NCI-H524 (cell line): ENCODE results near the gene PEMT.
A peak's percentile ranks its signal among the peaks of the same experiment; 100 is the strongest.
"Not testable (repeated sequence)": the region's sequence is repeated elsewhere in the genome, so short reads cannot be mapped to it uniquely, and the experiment has no call there.

Source experiments
- DNase-seq, 2 experiments: peaks; one replicate each; lab custom pipeline; 2025; lab: John Stamatoyannopoulos, UW

The PEMT gene

DNA sequence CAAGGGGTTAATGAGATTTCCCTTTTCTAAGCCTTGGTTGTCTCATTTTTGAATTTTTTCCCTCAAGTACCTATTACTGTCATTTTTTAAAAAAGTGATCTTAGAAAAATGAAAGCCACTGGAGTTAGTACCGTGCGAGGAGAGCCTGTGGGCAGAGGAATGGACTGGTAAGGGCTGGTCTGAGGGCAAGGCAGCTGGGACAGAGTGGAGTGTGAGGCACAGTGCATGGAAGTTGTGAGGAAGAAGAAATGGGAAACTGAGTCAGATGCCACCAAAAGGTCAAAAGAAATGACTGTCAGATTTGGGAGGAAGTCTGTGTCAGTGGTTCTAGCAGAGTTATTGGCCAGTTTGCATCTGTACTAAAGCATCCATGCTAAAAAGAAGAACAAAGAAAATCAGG, 103.5 kb downstream of the PEMT start:
- DNase-seq: no peak

DNA sequence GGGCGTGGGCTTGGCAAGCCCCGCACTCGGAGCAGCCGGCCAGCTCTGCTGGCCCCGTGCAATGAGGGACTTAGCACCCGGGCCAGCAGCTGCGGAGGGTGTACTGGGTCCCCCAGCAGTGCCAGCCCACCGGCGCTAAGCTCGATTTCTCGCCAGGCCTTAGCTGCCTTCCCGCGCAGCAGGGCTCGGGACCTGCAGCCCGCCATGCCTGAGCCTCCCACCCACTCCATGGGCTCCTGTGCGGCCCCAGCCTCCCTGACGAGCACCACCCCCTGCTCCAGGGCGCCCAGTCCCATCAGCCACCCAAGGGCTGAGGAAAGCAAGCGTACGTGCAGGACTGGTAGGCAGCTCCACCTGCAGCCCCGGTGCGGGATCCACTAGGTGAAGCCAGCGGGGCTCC, 105.1 kb downstream of the PEMT start:
- not testable (repeated sequence) for DNase-seq

DNA sequence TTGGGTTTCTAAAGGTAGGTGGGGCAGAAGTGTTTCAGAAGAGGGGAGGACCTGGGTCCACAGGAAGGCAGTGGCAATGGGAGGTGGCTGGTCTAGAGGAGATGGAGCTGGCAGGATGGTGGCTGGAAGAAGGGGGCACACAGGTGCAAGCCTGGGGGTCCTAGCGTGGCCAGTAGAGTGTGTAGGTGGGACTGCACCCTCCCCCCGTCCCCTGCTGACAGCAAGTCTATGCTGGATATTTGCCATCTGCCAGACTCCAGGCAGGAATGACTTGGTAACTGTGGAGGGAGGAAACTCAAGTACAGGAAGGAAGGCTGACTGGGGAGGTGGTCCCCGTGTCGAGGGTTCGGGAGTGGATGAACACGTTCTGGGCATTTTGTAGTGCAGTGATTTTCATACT, 106.1 kb downstream of the PEMT start:
- peak; percentile 60 to 69 for DNase-seq

DNA sequence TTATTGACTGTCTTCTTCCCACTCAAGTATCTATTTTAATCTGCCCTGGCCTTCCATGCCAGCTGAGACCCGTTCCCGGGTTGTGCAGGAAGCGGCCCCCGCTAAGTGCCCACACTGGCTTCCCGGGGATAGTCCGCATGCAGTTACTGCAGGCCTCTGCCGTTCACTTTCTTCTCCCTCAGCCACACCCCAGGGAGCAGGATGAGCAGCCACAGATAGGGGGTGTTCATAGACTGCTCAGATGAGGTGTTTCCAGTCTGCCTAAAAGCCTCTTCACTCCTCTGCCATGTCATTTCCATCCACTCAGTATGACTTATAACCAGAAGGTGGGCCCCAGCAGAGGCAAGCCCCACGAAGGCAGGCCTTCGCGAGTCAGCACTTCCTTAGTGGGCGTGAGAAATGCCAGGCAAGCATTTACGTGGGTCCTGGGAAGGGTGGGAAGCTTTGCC, 107.0 kb downstream of the PEMT start:
- peak; percentile 31 to 62 for DNase-seq

DNA sequence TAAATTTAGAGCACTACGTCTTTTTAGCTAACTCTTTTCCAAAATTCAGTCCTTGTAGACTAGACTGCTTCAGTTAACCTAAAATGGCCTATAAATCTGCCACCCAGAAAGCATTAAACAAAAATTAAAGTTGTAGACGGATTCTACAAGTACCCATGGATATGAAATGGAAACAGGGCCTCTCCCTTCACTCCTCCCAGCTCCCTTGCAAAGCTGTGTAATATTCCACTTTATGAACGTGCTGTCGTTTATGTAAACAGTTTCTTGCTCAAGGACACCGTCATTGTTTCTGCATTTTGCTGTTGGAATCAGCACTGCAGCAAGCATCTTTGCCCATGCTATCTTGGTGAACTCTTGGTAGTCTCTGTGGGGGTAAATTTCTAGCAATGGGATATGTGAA, 109.6 kb downstream of the PEMT start:
- no peak for DNase-seq

DNA sequence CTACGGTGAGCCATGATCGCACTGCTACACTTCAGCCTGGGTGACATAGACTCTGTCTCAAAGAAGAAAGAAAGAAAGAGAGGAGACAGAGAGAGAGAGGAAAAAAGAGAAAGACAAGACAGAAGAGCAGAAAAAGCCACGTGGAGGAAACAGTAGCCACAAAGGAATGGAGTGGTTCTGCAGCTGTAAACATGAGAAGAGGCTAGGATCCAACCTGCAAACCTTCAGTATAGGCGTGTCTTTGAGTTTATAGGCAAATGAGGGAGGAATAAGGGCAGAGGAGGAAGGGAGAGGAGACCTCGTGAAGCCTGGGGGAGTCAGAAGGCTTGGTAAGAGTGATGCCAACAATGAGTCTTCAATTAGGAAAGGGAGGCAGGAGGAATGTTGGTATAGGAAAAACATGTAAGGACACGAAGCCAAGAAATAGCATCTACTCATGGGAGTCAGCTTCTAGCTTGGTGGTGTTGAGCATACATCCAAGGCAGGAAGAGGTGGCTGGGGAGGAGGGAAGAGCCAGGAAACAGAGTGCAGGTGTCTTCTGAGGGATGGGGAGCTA, 110.8 kb downstream of the PEMT start:
- no peak for DNase-seq

DNA sequence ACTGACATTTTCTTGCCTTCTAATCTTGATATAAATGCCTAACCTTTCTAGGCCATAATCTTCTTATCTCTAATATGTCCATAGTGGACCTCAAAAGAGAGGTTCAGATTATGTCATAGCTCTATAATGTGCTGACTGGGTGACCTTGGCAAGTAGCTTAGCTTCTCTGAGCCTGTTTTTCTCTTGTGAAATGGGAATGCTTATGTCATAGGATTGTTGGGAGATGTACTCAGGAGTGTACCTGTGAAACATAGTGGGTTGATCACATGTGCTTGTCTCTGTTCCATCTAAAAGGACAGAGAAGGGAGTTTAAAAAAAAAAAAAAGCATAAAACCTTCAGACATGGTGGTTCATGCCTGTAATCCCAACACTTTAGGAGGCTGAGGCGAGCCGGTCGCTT, 112.3 kb downstream of the PEMT start:
- no peak for DNase-seq

DNA sequence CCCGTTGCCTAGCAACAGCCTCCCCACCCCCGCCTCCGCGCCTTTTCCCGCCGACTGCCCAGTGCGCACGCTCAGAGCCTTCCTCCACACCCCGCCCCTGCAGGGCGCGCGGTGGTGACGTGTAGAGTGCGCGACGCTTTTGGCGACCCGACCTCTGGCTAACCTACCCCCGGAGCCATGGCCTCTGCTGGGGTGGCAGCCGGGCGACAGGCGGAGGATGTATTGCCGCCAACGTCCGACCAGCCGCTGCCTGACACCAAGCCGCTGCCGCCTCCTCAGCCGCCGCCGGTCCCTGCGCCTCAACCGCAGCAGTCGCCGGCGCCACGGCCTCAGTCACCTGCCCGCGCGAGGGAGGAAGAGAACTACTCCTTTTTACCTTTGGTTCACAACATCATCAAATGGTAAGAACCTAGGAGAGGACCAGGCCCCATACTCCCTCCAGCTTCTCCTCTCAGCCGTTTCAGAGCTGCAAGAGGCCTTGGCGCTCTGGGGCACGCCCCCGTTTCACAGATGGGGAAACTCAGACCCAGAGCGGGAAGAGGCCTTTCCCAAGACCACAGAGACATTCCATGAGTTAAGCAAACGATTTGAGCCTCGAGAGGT, 114.5 kb downstream of the PEMT start, which contains the start of gene MED9:
TSS of gene MED9 (plus strand) at position 136 of the 603 bp plus-strand sequence. CDS start at position 178, 42 bp downstream.
- peak; percentile 77 to 89 for DNase-seq

DNA sequence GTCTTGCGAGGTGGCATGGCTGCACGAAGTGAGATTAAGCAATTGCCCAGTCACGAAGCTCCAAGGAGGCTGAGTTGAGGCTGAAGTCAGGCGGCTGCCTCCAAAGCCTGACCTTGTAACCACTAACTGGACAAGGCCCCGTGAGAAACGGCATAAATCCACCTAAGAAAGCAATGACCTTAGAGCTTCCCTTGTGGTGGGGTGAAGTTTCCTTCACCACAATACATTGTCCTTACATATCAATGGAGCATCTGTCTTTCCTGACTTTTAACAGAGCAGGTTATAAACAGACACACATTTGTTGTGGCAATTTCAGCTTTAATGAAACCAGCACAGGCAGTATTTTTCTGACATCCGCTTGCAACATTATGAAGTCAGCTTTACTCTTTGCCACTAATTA, 117.2 kb downstream of the PEMT start:
- DNase-seq: no peak

DNA sequence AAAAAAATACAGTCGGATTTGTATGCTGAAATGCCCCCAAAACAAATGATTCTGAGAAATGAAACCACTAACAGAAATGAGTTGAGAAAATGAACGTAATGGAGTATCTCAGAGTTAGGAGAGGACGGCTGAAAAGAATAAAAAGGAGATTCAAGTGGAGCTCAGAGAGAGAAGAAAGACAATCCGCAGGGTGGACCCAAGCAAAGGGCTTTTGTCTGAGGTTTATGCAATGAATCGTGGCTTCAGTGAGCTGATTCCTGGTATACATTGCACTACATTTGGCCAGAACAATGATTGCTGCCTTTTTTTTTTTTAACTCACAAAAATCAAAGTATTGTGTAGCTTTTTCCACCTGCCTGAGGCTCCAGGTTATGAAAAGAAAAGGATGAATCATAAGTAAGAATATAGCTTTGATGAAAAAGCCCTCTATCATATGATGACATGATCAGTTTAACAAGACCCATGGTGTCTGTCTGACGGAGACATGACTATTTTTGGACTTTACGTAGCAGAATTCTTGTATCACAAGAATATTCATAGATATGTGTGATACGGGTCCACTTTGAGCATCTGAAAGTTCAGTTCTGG, 119.1 kb downstream of the PEMT start:
- DNase-seq: no peak

DNA sequence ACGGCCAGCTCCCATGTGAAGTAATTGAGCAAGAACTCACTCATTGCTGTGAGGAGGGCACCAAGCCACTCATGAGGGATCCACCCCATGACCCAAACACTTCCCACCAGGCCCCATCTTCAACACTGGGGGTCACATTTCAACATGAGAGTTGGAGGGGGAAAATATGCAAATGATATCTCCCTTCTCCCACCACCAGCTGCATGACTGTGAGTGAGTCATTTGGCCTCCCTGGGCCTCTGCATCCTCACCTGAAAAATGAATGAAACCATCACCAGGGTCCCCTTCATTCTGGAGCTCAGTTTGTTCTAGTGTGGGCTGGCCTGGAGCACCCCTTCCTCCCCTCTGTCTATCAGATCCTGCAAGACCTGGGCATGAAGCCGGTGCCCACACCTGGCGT, 121.5 kb downstream of the PEMT start:
- no peak for DNase-seq

DNA sequence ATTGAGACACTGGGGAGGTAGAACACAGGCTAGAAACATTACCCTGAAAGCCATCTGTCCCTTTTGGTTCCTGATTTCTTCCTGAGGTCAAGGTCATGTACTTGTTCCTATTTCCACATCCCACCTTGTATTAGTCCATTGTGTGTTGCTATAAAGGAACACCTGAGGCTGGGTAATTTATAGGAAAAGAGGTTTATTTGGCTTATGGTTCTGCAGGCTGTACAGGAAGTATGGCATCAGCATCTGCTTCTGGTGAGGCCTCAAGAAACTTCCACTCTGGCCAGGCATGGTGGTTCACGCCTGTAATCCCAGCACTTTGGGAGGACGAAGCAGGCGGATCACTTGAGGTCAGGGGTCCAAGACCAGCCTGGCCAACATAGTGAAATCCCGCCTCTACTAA, 122.2 kb downstream of the PEMT start:
- DNase-seq: peak in 1 of 2 experiments; percentile 21

DNA sequence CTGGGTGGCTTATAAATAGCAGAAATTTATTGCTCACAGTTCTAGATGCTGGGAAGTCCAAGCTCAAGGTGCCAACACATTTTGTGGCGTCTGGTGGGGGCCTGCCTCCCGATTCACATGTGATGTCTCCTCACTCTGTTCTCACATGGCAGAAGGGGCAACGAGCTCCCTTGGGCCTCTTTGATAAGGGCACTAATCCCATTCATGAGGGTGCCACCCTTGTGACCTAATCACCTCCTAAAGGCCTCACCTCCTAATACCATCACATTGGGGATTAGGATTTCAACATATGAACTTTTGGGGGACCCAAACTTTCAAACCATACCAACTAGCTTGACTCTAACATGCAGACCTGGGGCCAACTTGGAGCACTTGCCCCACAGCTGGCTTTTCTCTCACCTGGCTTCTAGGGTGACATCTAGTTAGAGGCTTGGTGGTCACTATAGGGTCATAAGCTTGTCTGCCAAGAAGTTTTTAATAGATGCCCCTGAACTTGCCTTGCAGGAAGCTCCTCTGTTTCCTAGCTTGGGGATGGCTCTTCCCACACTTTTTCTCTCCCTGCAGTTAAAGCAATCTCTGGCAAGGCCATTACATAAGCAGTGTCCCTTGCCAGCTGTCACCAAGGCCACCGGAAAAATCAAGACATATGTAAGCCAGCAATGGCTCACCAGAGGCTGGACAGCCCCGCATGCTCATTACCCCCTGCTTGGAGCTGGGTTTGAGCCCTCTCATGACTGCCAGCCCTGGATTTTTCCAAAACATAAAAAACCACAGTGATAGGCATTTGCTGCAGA, 123.1 kb downstream of the PEMT start:
- DNase-seq: peak in 1 of 2 experiments; percentile 68

DNA sequence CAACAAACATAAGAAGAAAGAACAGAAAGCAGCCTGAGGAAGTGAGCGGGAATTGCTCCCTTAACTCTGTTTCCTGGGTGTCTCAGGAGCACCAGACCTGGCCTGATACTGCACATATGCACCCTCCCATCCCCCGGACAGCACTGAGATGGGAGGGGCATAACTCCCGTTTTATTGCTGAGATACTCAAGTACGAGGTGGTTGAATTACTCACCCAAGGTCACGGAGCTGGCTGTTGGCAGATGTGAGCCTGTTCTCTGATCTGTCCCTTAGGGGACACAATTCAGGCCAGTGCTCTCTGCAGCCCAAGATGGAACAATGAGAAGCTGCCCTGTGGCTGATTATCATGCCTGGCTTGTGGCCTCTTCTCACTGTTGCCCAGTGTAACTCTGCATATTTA, 123.8 kb downstream of the PEMT start:
- peak; percentile 87 to 94 for DNase-seq

DNA sequence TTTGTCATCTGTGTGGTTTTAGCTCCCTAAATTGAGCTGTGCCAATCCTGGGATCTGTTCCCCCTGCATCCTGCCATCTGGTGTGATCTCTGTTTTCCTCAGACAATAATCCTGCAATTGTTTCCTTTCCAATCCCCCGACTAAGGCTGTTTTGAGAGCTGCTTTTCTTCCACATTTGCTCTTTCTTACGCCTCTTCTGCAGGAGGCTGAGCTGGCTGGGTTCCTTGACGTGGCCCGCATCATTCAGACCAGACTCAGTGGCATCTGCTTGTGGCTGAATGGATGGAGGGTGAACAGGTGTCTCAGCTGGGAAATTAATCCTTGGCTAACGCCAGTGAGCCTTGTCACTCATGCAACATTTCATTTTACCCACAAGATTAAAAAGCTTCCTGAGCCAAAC, 124.5 kb downstream of the PEMT start:
- peak; percentile 91 to 96 for DNase-seq

DNA sequence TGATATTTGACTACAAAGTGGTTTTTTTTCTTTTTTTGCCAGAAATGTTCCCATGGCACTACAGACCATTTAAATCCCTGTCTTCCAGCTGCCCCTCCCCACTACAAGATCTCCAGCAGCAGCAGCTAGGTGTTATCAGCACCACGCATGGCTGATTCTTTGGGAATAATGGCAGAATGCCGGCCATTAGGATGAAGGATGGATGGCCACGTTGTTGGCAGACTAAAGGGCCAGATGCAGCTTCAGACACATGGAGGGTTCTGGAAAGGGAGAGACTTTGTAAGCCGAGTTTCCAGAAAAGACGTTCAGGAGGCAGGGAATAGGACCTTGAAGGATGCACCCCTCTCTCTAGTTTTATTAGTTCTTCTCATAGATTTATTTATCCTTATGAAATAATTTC, 125.0 kb downstream of the PEMT start:
- DNase-seq: peak; percentile 44 to 56

DNA sequence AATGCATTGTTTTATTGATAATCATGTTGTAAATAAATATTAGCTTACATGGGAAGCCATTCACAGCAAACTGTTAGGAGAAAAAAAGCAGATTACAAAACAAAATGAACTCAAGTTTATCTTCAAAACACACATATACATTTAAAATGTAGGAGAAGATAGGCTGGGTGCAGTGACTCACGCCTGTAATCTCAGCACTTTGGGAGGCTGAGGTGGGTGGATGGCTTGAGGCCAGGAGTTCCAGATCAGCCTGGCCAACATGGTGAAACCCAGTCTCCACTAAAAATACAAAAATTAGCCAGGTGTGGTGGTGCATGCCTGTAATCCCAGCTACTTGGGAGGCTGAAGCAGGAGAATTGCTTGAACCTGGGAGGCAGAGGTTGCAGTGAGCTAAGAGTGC, 125.6 kb downstream of the PEMT start:
- not testable (repeated sequence) for DNase-seq

DNA sequence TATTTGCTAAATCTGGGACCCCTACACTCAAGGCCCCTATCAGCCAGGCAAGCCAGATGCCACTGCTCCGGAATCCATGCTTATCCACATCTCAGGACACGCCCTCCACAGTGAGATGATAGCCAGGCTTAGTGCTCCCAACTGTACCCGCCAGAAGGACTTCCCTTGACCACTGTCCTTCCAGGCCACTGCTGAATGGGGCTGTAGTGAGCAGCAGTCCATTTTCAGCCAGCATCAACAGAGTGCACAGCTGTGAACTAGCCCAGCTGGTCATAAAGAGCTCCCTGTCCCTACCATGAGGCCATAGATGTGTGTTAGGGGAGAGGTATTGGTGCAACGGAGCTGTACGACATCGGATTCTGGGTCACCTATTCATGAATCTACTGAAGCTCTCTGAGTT, 127.7 kb downstream of the PEMT start:
- no peak for DNase-seq

DNA sequence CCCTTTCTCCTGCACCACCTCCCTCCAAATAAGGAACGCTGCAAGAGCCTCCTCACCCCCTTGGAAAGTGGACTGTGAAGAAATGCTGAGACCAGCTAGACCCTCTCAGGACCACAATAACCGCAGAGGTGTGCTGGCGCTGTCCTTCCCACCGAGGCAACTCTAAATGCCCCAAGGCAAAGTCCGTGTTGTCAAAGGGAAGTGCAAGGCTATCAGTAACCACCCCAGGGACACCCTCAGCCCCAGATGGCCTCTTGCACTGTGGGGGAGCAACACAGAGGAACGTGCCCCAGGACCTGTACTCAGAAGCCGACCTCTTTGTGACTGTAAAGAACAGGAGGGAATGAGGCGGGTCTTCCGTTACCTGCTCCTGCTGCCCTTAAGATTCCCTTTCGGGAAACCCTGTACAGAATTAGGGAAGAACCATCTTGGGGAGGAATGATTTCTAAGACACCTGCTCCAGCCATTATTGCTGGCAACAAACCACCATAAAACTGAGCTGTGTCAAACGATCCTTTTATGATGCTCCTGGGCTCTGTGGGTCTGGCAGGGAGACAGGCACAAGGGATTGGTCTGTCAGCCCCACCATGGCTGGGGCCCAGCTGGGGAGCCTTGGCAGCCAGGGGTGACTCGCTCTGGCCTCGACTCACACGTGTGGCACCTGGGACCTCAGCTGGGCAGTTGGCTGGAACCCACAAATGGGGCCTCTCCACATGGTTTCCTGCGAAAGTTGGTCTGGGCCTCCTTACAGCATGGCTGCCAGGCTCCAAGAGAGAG, 129.3 kb downstream of the PEMT start:
- no peak for DNase-seq

DNA sequence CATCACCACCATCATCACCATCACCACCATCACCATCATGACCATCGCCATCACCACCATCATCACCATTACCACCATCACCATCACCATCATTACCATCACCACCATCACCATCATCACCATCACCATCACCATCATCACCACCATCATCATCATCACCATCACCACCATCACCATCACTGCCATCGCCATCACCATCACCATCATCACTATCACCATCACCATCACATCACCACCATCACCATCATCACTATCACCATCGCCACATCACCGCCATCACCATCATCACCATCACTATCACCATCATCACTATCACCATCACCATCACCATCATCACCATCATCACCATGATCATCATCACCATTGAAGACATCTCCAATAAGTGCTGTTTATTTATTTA, 131.5 kb downstream of the PEMT start:
- no peak for DNase-seq

DNA sequence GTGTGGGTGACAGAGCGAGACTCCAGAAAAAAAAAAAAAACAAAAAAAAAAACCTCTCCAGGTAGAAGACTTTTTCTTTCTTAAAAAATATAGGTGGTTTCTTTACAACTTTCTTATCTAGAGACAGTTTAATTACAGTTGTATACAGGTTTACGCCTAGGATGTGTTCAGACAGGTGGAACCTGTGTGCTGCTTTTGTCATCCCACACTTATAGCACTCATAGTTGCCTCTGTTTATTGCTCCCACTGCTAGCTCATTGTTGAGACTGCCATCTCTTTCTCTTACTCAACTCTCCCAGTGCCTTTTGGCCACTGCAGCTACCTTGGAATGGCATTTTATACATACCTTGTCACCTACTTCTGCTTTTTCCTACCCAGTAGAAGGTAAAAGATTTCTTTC, 133.8 kb downstream of the PEMT start:
- DNase-seq: no peak

DNA sequence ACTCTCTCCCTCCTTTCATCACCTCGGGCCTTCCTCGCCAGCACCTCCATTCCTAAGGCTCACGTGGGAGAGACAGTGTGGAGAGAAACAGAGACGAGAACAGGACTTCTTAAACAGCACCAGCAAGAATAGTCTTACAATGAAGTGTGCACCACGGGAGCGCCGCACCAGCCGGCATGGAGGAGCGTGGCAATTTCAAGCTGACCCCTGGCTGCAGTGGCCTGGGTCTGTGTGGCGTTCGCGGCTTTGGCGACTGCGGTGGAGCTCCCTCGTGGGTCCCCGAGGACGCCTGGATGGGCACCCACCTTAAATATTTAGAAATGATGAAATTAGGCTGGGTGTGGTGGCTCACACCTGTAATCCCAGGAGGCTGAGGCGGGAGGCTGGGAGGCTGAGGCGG, 135.3 kb downstream of the PEMT start:
- DNase-seq: no peak
